SHP77 (cell line): ENCODE results near the gene RBMS1.

ENCODE experiments used
- DNase-seq, 2 experiments: peaks; one replicate each; lab custom pipeline; 2025; lab: John Stamatoyannopoulos, UW

RBMS1 gene, protein sequence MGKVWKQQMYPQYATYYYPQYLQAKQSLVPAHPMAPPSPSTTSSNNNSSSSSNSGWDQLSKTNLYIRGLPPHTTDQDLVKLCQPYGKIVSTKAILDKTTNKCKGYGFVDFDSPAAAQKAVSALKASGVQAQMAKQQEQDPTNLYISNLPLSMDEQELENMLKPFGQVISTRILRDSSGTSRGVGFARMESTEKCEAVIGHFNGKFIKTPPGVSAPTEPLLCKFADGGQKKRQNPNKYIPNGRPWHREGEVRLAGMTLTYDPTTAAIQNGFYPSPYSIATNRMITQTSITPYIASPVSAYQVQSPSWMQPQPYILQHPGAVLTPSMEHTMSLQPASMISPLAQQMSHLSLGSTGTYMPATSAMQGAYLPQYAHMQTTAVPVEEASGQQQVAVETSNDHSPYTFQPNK

DNA sequence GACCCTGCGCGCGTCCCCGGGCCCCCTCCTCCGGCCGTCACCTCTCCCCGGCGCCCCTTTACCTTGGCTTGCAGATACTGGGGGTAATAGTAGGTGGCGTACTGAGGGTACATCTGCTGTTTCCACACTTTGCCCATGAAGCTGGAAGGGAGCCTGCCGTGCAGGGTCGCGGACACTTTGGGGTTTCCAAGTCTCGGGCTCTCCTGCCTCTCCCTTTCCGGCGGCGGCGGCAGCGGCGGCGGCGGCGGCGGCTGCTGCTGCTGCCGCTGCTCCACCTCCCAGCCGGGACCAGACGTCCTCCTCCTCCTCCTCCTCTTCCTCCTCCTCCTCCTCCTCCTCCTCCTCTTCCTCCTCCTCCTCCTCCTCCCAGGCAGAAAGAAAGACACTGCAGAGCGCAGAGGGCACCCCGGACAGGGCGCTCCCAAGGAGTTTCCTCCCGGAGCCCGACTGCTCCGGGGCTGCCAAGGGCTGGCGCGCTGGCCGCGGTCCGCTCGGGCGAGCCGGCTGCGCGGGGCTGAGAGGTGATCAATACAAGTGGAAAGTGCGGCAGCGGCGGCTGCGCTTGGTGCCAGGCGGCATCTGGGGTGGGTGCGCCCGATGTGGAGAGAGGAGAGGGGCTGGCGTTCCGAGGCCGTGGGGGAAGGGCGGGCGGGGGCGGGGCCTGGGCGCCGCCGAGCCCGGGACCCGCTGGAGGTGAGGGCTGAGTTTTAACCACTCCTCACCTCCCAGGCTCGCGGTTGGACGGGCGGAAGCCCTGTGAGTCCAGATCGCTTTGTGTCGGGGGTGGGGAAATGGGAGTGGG is at the start of gene RBMS1:
RBMS1 (minus strand) TSS at position 581 of the 802 bp plus-strand sequence; CDS start at position 137, 444 bp downstream.
- no peak for DNase-seq

GRCh38 chr2:160541745-160542144 is 48.1 kb upstream of the RBMS1 start:
- DNase-seq, result no peak

DNA sequence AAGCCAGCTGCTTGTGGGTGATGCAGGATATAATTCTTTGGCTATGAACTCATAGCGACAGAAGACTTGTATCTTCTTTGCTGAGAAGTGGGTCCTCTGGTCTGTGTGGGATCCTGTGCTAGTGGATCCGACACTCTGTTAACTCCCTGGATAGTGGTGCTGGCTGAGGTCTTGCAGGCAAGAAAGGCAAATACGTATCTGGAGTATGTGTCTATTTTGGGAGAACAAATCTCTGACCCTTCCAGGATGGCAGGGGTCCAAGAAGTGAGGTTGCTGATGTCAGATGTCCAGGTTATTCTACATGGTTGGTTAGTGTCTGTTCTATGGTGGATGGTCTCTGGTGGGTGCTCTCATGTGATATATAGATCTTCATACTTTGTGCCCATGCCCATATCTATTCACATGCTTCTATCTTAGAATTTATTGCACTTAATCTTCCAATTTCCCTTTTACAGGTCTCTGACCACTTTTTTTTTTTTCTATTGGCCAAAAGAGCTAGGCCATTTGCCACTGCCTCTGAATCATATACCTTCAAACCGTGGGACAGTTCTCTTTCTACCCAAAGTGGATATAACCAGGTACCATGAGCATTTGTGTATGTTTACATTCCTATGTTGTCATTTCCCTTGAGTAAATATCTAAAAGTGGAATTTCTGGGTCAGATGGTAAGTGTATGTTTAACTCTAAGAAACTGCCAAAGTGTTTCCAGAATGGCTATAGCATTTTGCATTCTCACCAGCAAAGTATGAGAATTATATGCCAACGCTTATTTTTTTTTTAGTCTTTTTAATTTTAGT is 45.1 kb upstream of the RBMS1 start:
- DNase-seq, result no peak

- no peak for DNase-seq
Observed at GRCh38 chr2:160538115-160538514, 44.5 kb upstream of the RBMS1 start.

GRCh38 chr2:160534996-160535395 is 41.4 kb upstream of the RBMS1 start:
- no peak for DNase-seq

GRCh38 chr2:160534249-160534648 is 40.6 kb upstream of the RBMS1 start:
- no peak for DNase-seq

DNA sequence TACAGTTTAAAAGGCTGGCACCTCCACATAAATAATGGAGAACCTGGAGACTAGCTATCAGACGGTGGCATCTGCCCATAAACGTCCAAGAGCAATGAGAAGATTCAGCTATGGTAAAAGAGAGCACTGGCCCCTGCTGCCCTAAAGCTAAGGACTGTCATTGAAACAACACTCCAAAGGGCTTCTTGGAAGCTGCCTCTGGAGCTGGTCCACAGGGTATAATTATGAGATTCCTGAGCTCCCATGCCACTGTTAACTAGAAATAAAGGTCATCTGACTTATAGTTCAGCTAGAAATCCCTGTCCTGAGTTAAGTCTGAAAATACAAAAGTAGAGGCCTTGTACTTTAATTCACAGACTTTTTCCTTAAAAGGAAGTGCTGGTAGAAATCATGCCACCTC is 39.9 kb upstream of the RBMS1 start:
- no peak for DNase-seq

GRCh38 chr2:160532388-160532787 is 38.8 kb upstream of the RBMS1 start:
- no peak for DNase-seq

DNA sequence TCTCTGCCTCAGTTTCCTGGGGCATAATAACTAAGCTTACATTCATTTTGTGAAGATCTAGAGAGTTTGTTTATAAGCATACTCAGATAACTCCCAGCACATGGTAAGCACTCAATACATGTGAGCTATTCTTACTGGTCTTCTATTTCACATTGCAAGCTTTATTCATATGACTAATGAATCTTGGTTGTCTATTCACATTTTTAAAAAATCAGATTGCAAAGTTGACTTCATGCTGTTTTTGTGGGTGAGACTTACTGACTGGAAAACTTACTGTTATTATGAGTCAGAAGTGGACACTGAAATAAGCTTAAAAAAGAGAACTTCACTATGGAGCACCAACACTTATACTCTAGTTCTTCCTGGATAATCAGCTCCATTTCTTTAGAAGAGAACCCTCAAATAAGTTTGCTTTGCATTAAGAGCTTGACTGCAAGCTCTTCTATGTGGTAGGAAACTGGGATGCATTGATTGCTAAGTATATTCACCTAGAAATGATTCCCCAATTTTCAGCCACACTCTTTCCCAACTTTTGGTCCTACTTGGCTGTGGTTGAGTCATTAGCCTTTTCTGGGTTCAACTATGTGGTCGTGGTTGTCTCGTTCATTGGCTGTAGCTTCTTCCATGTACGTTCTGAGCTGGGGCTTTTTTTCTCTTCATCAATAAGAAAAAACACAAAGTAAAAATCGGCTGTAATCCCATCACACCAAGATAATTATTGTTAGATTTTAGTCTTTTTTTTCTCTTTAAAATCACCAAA is 29.5 kb upstream of the RBMS1 start:
- no peak for DNase-seq

GRCh38 chr2:160517731-160518130 is 24.1 kb upstream of the RBMS1 start:
- DNase-seq, result no peak

GRCh38 chr2:160516547-160517365 is 23.1 kb upstream of the RBMS1 start:
- no peak for DNase-seq

DNA sequence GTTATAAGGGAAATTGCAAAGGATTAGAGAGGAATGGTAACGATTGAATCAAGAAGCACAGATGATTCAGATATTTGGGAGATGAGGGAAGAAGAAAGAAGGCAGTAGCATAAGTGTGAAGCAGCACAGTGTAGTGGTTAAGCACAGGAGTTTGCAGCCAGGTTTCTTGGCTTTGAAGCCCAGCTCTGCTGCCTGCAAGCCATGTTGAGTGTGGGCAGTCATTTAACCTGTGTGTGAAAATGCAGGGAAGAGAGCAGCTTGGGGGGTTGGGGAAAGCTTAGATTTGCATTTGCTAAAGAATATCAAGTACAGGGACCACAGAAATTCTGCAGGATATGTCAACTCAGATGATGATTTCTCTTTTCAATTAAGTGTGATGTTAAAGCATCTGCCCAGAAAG is 21.5 kb upstream of the RBMS1 start:
- DNase-seq, result no peak

- DNase-seq, result no peak
Observed at GRCh38 chr2:160513120-160513519, 19.5 kb upstream of the RBMS1 start.

DNA sequence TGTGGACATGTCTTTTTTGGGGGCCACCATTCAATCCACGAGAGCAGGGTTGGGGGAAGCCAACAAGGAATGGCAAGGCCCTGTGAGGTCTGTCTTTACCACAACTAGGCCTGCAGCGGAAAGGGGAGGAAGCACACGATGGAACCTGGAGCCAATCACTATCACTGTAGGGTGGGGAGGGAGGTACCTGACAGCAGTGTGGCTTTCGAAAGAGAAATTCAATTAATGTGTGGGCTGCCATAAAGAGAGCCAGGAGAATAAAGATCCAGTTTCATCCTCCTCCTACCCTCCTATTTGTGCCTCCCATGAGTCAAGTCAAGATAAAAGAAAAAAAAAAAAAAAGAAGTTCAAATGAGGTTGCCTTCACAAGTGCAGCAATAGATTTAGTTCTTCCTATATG is 18.9 kb upstream of the RBMS1 start:
- DNase-seq, result no peak

GRCh38 chr2:160510617-160511016 is 17.0 kb upstream of the RBMS1 start:
- DNase-seq, result no peak

DNA sequence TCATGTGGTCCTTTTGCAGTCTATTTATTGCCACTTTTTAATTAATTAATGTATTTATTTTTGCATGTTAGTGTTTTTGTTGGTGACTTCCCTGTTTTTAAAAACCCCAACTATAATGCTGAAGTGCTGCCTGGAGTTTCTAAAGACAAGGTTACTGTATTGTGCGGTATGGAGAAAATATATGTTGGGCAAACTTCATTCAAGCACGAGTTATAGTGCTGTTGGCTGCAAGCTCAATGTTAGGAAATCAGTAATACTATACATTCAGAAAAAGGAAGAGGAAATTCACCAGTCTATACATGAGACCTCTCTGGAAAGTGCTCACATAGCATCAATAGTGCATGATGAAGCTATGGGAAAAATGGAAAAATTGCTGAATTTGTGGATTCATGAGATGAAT is 15.4 kb upstream of the RBMS1 start:
- no peak for DNase-seq

DNA sequence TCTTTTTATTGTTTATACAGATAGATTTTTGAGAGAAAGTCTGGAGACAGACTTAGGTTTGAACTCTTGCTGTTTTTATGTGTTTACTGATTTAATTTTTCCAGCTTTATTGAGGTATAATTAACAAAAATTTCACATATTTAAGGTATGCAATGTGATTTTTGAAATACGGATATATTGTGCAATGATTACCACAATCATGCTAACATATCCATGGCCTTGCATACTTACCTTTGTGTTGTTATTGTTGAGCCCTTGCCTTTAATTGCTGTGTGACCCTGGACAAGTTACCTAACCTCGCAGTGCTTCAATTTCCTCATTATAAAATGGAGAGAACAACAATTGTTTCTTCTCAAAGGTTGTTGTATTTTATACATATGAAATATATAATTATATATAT is 13.9 kb upstream of the RBMS1 start:
- no peak for DNase-seq

DNA sequence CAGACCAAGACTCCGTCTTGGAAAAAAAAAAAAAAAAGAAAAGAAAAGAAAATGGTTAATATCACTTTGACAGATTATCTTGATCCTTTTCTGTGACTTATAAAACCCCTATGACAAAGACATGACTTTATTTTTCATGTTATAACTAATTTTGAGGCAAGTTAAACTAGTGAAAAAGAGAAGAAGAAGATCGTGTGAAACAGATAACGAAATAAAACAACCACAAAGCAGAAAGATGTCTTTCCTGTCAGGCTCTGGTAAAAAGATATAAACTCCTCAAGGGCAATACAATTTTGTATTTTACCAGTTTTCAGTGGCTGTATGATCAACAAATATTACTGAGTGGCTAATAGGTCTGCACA is 13.4 kb upstream of the RBMS1 start:
- DNase-seq, result no peak

DNA sequence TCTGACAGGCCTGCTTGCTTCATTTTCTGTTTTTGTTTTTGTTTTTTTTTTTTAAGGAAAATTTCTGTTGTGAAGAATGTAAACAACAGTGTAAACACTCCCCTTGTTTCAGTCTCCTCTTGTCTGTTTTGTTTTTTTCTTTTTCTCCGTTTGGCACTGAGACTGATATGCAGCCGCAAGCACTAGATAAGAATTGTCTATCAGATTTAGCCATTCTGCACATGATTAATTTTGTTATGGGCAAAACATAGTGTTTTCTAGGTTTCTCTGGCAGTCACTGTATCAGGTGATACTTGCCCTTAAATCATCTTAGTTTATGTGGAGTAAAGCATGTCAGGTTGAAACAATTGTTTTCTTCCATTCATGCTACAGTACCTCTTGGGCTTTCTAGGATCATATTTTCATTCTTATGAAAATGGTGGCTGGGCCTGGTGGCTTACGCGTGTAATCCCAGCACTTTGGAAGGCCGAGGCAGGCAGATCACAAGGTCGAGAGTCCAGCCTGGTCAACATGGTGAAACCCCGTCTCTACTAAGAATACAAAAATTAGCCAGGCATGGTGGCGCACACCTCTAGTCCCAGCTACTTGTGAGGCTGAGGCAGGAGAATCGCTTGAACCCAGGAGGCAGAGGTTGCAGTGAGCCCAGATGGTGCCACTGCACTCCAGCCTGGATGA is 12.9 kb upstream of the RBMS1 start:
- no peak for DNase-seq

- no peak for DNase-seq
Observed at GRCh38 chr2:160505256-160505655, 11.6 kb upstream of the RBMS1 start.
